ENCODE results near the gene DPP6.

Gene DPP6

DNA sequence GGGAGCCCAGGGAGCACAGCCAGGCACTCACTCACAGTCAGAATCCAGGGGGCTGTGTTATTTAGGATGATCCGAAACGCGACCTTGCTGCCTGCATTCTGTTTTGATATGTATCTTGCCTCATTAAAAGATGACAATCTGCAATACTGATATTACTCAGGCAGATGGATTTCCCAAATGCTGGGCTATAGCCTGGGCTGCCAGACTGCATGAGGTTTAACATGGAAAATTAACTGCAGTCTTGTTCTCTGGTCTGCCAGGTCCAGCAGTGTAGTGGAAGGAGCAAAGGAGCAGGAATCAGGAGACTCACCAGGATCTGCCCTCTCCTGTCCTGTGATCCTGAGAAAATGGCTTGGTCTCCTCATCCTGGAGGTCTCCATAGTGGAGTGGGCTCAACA is 692.7 kb downstream of the DPP6 start:
- no peak for DNase-seq

DNA sequence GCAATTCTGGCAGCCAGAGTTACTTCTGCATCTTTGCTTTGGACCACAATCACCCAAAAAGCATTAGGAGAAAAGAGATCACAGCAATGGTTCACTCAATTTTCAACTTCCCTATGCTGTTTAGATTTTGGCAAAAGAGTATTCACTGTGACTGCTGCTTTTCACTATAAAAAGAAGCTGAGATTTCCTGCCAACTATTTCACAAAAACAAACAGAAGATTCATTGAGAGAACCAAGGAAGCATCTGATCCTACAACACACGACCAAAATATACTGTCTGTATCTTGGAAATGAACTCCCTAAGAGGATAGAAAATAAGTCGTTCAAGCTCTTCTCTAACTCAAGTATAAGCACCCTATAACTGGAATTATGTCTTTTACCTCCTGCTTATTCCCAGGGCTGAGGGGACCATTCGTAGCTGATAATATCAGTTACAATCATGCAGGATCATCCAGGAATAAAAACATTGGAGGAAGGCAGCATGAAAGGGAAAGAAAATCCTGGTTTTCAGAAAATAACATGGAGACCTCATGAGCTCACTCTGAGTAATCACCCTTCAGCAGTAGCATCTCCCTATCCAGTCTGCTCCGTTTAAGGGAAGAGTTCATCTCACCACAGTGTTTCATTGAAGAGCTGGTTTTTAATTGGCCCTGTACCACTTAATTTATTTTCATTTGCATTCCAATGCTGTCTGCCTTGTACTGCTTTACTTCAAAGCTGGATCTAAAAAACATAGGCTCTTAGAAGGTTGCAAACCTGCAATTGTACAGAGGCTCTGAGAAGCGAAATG is 694.6 kb downstream of the DPP6 start:
- DNase-seq, result no peak

DNA sequence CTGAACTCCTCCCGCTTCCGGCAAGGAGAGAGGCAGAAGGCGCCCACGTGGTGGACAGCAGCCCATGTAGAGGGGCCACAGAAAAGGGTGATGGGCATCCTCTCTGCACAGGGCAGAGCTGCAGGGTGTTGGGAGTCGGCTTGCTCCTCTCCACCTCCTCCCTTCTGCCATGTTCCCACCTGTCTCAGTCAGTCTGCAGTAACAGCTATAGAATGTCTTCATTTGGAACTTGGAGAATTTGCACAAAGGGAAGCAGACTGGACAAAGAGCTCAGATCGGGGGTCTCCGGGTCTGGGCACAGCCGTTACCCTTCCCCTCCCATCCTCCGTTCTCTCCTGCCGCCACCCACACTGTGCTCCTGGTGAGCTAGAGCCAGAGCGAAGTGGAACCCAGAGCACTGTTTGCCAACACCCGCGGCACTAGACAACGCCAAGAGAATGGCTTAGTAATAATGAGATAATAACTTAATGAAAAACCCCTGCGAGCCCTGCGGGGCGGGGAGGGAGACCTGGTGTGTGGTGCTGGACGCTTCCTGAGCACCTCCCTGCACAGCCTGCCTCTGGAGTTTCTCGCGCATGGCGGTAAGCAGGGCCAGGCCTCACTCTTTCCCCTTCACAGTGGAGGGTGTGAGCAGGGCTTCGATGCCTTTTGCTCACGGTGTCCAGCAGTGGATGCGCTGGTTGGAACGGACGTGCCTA is 696.0 kb downstream of the DPP6 start:
- DNase-seq, result no peak

DNA sequence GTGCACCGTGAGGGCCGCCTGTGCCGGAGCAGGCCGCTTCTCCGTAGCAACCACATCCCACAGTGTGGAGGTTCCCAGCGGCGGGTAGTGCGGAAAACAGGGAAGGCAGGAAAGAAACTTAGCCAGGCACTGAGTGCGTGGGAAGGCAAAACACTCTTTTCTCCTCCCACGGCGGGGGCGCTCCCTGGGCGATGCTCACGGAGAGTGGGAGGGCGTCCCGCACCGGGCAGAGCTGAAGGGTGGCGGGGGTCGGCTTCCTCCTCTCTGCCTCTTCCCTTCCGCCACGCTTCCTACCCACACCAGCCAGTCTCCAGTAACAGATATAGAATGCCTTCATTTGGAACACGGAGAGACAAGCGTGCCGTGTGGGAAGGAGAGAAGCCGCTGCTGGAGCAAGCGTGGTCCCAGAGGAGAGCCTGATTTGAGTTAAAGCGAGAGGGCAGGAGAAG is 698.2 kb downstream of the DPP6 start:
- no peak for DNase-seq

DNA sequence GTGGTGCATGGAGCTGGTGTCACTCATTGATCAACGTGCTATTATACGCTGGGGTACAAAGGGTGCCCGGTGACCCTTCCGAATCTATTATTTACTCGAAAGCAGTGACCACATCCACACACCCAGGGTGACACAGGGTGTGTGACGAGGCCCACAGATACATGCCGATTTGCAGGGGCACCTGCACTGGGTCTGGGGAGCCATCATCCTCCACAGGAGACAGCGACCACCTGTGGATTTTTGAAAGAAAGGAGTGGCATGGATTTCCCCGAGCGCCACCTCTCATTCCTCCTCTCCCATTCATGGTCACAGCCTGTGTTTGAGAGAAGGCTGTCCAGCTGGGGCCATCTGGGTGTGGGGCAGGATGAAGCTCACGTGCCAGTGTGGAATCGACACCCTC is 701.0 kb downstream of the DPP6 start:
- DNase-seq, result no peak

DNA sequence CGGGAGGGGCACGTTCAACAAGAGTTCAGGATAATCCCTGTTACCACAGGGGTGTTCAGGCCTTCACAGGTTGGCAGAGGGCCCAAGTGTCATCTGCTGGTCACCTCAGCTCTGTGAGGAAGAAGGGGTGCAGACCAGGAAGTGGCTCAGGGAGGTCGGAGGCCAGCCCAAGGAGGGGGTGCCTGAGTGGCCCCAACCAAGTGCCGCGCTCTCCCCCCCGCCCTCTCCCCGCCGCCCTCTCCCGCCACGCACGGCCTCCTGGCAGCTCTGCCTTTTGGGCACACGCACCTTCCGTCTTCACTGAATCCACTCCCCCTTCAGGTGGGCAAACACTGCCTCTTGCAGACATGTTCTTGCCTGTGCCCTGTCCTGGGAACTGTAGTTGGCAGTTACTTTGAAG is 705.6 kb downstream of the DPP6 start:
- DNase-seq, result no peak

DNA sequence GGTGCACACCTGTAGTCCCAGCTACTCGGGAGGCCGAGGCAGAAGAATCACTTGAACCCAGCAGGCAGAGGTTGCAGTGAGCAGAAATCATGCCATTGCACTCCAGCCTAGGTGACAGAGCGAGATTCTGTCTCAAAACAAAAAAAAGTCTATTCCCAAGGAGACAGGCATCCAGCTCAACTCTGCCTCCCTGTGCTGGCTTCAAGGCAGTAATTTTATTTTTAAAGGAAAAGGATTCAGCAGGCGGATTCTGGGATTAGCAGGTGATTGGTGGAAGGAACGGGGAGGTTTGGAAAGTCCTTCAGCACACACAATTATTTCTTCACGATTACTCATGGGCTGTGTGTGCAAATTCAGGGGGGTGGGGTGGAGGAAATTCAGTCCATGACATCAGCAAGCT is 707.8 kb downstream of the DPP6 start:
- DNase-seq, result no peak

DNA sequence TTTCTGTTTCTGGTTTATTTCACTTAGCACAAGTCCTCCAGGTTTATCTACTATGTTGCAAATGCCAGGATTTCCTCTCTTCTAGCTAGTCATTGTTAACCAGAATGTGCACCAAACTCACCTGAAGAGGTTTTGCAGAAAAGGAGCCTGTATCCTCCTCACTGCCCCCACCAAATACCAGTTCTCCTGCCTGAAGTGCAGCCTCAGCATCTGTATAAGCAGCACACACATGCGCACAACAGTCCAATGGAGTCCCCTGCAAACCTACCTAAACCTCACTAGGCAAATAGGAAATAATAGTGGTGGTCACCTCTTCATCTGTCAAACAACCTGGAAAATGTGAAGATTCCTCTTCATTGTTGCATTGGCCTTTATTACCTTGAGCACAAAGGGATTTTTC is 712.9 kb downstream of the DPP6 start:
- DNase-seq, result no peak

DNA sequence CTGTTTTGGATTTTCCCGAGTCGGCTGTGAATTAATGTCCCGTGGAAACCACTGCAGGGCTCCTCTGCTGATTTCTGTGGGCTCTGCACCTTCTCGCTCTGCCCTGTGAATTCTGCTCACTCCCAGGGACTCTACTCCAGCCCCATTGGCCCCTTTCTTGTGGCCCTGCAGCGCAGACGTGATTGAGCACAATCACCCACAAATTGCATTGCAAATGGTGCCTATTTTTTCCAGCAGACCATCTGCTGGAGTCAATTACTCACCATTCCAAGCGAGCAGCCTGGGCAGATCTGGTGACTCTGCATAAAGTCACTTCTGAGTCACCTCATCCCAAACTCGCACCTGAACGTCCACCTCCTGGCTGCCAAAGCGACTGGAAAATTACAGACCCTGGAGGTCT is 714.9 kb downstream of the DPP6 start:
- DNase-seq, result no peak

DNA sequence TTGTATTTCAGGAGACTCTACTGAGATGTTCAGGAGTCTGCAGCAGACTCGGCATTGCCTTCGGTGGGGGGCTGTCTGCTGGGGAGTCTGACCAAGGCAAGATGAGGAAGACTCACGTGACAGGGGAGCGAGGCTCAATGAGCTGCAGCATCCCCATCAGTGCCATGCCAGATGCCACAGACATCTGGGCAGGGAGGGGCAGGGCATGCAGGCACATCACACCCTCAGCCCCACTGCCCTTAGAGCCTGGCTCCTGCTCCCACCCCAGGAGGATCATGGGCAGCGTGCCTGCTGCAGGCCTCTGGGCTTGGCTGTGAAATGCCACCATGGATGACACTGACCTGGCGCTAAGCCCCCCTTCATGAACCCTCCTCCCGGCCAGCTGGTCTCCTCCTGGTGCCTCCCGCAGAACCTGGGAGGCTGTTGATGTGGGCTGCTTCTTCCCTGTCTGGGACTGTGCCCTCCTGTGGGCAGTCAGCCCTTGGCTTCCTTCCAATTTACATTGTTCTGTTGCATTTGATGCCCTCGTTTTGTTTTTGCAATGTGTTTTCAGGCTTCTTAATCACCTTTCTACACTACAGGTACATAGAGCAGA is 715.7 kb downstream of the DPP6 start:
- DNase-seq, result no peak

DNA sequence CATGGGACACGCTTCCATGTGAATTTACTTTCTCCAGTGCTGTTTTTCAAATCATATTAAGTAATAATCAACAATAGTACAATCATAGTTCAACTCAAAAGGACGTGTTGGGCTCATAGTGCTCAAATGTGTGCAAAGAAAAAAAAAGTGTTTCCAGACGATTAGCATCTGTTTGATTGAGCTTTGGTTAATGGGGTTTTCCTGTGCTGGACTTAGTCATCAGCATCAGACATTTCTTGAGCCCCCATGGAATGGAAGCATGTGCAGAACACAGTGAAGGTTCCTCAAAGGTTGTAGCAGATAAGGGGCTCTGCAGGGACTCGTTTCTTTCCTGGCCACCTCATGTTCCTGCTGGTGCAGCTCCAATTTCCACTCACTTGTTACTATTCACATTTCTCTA is 716.8 kb downstream of the DPP6 start:
- DNase-seq, result no peak

DNA sequence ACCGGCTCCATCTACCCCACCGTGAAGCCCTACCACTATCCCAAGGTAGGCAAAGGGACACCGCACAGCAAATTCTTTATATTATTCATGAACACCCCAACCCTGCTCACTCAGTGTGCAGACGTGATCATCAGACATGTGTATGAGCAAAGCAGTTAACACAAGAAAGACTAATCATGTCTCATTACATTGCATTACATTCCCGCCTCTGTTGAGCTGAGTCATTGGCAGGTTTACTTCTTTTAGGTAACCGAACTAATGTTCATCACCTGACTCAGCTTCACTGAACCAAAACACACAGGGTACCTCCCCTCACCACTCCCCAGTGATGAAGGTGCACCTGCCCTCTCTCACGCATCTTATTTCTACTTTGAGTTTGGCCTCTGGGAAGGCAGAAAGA is 717.3 kb downstream of the DPP6 start:
- DNase-seq, result no peak

DNA sequence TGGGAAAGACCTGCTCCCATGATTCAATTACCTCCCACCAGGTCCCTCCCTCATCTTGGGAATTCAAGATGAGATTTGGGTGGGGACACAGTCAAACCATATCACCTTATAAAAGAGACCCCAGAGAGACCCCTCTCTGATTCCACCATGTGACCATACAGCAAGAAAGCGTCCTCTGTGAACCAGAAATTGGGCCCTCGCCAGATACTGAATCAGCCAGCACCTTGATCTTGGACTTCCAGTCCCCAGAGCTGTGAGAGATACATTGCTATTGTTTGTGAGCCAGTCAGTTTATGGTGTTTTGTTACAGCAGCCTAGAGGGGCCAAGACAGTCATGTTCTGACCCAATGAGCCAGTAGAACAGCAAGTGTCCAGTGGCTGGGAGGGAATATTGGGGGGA is 718.2 kb downstream of the DPP6 start:
- DNase-seq, result no peak

DNA sequence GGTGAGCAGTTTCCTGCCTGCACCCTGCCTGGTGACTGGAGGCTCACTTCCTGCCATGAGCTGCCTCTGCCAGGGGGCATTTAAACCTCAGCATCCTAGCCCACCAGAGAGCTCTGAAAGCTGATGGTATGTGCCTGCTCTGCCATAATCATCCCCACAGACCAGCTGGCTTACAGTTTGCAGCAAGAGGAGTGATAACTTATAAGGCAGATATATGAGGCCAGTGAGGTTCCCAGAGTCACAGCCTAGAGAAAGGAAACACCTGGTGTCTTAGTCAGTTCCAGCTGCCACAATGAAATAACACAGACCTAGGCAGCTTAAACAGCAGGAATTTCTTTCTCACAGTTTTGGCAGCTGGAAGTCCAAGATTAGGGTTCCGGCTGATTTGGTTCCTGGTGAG is 718.8 kb downstream of the DPP6 start:
- no peak for DNase-seq

DNA sequence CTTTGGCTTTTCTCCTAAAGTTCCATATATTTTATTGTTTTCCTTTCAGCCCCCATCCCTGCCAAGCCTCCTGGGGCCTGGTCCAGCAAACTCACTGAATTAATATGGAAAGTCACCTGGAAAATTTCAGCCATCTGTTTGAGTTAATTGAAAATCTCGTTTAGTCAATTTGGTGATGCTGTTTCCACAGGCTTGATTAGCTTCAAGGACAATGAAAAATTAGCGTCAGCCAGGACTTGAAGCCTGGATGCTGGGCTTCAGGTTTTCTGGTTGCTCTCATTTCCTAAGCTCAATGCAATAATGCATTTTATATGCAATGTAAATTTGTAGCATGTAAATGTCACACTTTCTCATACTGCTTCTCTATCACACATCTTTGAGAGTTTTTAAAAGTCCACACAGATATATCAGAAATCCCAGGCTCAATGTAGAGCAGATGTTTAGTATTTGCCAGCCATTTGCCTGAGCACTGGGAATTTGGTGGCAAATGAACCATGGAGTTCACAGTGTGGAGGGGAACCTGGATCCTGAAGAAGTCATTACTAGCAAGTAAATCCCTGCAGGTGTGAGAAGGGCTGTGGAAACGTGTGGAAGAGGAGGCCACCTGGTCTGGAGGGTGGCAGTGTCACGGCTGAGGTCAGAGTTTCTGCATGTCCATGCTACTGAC is 722.2 kb downstream of the DPP6 start:
- no peak for DNase-seq

DNA sequence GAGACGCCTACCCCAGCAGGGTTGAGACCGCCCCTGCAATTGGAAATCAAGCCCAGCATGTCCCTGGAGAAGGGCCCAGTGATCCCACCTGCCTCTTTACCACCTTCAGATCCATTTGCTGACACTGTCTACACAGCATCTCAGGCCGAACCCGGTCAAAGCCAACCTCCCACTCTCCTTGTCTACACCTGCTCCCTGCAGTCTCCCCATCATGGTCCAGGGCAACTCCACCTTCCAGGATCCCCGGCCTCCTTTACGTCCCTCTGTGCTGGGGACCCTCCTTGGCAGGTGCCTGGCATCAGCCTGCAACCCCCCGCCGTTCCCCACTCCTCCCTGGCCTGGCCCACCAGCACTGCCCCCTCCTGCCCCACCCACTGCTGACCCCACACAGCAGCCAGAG is 723.5 kb downstream of the DPP6 start:
- no peak for DNase-seq

DNA sequence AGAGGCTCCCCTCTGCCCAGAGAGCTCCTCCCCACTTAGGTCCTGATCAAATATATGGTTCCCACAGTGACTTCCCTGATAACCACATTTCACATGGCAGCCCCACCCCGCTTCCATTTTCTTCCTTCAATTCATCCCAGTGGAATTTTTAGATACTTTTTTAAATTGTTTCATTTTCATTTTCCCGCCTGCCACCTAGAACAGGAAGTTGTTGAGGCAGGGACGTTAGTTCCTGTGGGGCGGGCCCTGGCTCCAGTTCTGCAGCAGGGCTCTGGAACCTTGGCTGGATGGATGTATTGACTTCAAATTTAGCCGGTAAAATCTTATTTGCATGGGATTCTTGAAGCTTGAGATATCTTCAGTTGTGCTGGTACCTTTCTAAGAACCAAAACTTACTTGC is 724.2 kb downstream of the DPP6 start:
- DNase-seq, result no peak

DNA sequence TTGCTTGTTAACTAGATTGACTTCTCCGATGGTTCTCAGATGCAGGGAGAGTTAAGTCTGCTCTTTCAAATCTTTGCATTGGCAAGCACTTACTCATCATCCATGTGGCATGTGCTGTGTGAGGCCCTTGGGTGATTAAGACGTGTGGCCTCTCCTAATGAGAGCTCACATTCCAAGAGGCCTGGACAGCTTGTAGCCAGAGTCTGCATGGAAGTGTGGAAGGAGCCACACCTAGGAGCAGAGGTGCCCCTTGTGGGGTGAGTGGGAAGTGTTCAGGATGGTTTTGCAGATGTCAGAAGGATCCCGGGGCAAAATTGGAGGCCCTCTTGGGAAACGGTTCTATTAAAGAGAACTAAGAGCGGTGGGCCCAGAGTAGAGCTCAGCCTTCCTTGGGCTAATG is 724.8 kb downstream of the DPP6 start:
- DNase-seq, result no peak

DNA sequence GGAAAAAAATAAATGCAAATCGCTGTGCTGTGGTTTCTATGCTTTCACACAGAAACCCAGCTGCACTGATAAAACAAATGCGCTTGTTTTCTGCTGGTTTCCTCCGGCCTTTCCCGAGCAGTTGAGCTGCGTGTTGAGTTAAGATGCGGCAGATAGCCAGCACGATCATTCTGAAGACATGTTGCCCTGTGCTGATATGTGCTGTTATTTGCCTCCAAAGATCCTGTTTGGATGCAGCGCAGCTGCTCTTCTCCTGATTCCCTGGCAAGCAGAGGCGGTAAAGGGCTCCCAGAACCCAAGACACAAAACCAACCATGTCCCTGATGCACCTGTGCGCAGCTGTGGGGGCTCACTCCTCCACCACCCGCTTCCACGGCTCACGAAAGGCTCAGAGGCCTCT is 725.3 kb downstream of the DPP6 start:
- no peak for DNase-seq

DNA sequence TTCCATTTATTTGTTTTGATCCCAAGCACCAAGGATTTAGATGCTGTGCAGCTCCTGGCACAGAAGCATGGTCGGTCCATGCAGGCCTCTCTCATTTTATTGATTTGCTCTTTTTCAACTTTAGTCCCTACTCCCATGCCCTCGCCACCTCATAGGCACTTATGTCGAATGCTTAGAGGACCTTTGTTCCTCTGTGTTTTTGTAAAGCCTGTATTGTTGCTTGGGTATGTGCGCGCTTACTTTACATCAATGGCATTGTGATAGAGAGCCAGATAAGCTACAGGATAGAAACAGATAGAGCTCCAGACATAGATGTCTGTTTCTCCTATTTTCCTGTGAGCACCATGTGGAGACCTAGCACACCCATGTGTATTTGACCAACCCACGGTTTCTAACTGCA is 725.7 kb downstream of the DPP6 start:
- DNase-seq, result no peak

DNA sequence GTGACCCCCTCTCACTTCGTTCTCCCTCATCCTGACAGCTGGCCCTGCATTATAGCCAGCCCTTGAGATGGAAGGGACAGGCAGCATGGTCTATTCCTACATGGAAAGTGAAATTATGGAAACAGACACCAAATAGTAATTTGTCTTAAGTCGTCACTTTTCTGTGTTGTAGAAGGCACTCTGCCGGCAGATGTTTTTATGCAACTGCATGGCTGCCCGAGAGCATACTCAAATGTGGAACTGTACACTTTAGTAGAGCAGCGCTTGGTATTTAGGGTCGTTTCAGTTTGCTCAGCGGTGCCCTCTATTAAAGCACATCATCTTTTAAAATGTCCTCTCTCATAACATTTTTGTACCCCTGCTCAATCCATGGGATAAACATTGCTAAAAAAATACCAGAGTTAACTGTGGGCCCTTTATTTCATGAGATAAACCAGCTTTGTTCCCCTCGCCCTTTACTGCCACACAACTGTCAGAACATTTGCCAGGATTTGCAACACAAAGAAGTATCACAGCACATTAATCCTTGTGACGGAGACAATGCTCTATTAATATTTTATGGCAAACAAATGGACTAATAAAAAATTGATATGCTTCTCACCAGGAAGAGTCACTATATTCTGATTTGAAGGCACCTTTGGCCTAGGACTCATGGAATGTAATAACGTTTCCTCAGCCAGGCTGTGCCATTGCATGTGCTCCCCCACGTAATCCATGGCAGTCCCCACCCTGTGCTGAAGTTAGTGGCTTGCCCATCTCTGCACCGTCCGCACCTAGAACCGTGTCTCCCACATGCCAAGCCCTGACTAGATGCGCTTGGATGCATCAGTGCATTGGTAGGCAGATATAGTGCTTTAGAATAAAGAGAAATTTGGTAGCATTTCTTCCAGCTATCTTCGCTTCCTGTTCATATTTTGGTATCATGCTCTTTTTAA is 729.4 kb downstream of the DPP6 start:
- no peak for DNase-seq

DNA sequence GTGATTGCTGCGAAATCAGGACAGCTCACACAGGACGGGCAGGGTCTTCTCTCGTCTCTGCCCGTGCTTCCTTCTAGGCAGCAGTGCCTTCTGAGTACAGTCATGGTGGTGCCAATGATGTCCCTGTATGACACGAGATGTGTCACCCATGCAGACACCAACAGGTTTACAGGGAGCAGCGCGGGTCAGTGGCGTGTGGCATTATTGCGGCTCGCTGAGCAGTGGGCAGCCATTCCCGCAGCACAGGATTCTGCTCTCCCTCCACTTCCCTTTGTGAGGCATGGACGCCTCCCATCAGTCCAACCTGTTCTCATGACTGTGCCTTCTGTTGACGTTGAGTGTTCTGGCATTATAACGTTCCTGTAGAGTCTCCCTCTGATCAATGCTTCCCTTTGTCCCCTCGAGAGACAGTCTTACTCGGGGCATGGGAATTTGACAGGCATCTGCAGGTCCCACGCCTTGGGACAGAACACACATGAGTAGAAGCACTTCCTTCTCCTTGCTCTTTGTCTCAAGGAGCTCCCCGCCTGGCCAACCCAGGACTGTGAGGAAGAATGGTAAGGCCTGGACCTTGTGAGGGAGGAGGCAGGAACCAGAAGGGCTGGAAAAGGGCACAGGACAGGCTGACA is 731.2 kb downstream of the DPP6 start:
- no peak for DNase-seq

Measured in stimulated activated CD4-positive, alpha-beta T cell treated with anti-CD3 and anti-CD28 coated beads, Interleukin-4, amount 100 ng/mL, for 24 hours (primary cell).